HG02642 (cell line): ENCODE measurements around the gene RRP1B.

Source experiments
- ATAC-seq: cut with Tn5 transposase; IDR thresholded peaks from one replicate; pipeline ENCODE4 v1.9.1; 2021; ENCODE audit warnings: mild to moderate bottlenecking; ENCODE audit not compliant: unreplicated experiment, poor library complexity

RRP1B gene

DNA sequence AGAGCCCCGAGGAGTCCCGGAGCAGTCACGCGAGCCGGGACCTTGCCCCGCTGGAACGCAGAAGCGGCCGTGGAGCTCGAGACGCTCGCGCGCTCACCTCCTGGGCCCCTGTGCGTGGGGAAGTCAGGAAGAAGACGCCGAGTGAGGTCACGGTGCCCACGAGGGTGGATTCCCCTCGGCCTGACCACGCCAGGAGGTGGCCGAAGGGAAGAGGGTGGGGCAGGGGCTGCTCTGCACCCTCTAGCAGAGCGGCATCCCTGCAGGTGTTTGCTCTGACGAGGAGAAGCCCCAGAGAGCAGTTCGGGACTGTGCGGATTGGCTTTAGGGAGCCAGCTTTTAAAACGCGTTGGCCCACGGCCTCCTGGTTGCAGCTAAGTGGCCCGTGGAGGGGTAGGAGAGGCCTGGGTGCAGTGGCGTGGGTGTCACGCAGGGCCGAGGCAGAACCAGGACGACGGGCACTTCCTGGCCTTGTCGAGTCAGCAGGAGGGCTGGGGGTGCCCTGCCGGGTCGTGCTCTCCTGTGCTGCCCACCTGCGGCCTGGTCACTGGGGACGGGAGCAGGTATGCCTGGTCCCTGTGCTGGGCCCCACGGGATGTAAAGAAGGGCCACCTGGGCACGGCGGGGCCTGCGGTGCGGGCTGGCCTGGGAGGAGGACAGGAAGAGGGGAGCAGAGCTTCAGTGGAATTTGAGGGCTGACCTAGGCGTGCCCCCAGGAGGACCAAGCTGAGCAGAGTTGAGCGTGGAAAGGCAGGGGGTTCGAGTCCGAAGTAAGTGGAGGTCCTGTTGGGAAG is 60.6 kb downstream of the RRP1B start:
- peak; percentile 6 for ATAC-seq

- ATAC-seq, result no peak
These were observed 61.3 kb downstream of the RRP1B start for GRCh38 chr21:43720539-43721166.

DNA sequence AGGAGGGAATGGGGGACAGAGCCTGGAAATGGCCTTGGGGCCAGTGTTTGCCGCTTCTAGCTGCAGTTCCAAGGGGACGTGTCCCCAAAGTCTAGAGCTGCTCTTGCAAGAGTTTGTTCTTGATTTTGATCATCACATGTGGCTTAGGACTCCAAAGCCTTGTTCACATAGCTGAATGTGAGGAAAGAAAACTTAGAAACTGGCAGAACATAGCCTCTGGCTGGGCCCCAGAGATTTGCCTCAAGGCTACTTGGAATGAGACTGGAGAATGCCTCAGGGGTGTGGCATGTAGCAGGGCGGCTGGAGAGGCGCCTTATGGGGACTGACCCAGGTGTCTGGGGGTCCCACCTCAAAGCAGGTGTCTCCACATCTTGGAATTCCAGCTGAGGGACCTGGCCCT is 61.8 kb downstream of the RRP1B start:
- no peak for ATAC-seq

GRCh38 chr21:43721939-43722338 is 62.6 kb downstream of the RRP1B start:
- ATAC-seq, result no peak

- no peak for ATAC-seq
These were observed 64.3 kb downstream of the RRP1B start for GRCh38 chr21:43723648-43724047.

GRCh38 chr21:43726686-43727518 is 67.5 kb downstream of the RRP1B start:
- ATAC-seq, result no peak

GRCh38 chr21:43727519-43728153 is 68.3 kb downstream of the RRP1B start:
- no peak for ATAC-seq

- ATAC-seq, result no peak
These were observed 68.8 kb downstream of the RRP1B start for GRCh38 chr21:43728154-43728466.

GRCh38 chr21:43728467-43729390 is 69.4 kb downstream of the RRP1B start:
- peak; percentile 79 for ATAC-seq

DNA sequence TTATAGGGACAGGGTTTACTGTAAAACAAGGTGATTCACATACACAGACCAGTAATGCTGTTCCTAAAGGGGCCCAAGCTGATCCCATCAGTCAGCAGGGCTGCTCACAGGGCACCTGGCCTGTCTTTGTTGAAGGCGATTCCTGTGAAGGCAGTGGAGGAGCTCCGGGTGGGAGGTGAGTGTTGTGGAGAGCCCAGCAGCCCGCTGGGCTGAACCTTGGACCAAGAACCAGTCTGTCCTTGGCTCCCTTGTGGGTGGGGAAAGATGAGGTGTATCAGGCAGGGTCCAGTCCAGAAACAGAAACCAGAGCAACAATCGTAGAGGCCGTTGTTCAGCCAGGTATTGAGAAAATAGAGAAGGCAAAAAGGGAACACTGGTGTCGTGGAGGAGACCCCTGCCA is 72.1 kb downstream of the RRP1B start:
- ATAC-seq, result no peak

DNA sequence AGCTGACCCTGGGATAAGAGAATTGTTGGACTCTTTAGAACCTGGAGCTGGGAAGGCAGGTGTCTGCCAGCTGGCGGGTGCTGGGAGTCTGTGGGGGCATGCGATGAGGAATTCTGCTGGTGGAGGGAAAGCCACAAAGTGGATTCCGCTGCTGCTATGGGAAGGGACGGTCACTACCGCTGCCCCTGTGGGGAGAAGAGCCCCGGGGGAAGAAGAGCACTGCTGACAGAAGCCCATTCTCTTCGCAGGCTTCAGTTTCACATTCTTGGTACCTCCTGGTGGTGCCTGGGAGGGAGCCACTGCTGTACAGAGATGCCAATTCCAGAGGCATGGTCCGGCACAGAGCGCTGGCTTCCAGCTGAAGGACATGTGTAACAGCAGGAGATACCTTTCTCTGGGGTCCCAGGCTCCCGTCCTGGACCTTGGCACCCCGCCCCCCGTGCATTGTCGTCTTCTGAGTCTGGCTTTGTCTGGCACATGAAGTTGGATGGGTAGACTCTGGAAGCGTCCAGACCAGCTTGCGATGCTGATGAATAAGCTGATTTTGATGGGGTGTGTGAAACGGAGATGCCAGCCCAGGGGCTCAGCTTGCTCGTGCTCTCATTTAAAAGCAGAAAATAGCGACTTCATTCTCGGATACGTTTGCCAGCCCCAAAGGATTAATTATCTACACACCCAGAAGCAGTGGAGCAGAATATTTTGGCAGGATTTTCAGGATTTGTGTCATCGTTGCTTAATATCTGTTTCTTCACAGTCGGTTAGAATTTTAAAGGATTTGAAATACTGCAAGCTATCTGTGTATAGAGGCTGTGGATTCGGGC is 72.7 kb downstream of the RRP1B start:
- no peak for ATAC-seq

- no peak for ATAC-seq
These were observed 73.7 kb downstream of the RRP1B start for GRCh38 chr21:43733060-43733459.

GRCh38 chr21:43733529-43734071 is 74.2 kb downstream of the RRP1B start:
- ATAC-seq, result no peak

DNA sequence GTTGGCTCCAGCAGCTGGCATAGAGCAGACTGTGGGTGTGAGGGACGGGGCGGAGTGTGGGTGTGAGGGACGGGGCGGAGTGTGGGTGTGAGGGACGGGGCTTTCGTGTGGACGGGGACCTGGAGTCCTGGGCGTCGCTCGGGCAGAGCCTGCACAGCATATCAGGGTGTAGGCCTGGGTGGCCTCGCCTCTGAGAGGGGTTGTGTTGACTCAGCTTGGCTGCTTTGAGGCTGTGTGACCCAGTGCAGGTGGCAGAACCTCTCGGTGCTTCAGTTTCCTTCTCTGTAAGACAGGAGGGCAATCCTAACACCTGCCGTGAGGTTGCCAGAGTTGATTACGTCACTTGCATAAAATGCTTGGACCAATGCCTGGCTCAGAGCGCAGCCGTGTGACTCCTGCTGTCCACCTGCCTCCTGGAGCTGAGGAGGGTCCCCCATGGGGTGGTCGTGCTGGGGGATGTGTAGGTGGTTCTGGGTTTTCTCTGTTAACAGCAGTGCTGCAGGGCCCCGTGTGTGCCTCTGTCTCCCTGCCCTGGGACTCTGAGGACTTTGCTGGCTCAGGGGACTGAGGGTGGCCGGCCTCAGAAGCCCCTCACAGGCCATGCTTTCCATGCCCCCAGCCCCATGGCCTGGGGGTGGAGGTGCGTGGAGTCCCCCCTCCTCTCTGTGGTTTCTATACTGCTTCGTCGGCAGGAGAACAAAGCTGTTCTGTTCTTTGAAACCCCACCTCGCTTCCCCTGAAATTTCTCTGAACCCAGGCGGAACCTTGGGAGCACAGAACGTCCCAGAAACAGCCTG is 75.0 kb downstream of the RRP1B start:
- ATAC-seq, result no peak

DNA sequence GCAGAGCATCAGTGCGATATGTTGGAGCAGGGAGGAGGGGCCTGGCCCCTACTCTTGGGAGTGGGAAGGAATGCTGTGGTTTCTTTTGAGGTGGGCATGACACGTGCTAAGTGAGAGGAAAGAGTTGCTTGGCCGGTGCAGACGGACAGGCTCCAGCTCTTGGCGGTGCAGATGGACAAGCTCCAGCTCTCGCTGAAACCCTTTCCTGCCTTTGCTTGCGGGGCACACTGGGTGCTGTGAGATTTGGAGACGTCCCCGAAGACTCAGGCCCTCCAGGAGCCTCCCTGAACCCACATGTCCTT is 75.5 kb downstream of the RRP1B start:
- no peak for ATAC-seq

- no peak for ATAC-seq
These were observed 76.1 kb downstream of the RRP1B start for GRCh38 chr21:43735236-43736091.

- no peak for ATAC-seq
These were observed 77.0 kb downstream of the RRP1B start for GRCh38 chr21:43736224-43736883.
